ENCODE data around the gene ARHGEF17.
"Not testable (repeated sequence)": the region's sequence is repeated elsewhere in the genome, so short reads cannot be mapped to it uniquely, and the experiment has no call there.

ARHGEF17 gene

GRCh38 chr11:73308003-73308960, at the start of gene ARHGEF17:
Gene ARHGEF17, plus strand, starts transcription at chr11:73308276. Its CDS starts 363 bp downstream, at chr11:73308639.
- DNase-seq (ENCODE audit: low read depth in 2 of 2), result no peak

GRCh38 chr11:73259406-73260126, 48.5 kb upstream of the ARHGEF17 start:
- no peak for DNase-seq (ENCODE audit: low read depth in 2 of 2)

GRCh38 chr11:73260127-73260457, 48.0 kb upstream of the ARHGEF17 start:
- no peak for DNase-seq (ENCODE audit: low read depth in 2 of 2)

- no peak for DNase-seq (ENCODE audit: low read depth in 2 of 2)
Observed at GRCh38 chr11:73262851-73263495, 45.1 kb upstream of the ARHGEF17 start.

GRCh38 chr11:73263640-73264039, 44.4 kb upstream of the ARHGEF17 start:
- DNase-seq (ENCODE audit: low read depth in 2 of 2), result no peak

GRCh38 chr11:73265278-73265810, 42.7 kb upstream of the ARHGEF17 start:
- no peak for DNase-seq (ENCODE audit: low read depth in 2 of 2)

GRCh38 chr11:73265853-73266645, 42.0 kb upstream of the ARHGEF17 start:
- no peak for DNase-seq (ENCODE audit: low read depth in 2 of 2)

GRCh38 chr11:73266646-73267020, 41.4 kb upstream of the ARHGEF17 start:
- DNase-seq (ENCODE audit: low read depth in 2 of 2), result no peak

GRCh38 chr11:73267122-73267846, 40.8 kb upstream of the ARHGEF17 start:
- no peak for DNase-seq (ENCODE audit: low read depth in 2 of 2)

- DNase-seq (ENCODE audit: low read depth in 2 of 2), result no peak
Observed at GRCh38 chr11:73267906-73268540, 40.1 kb upstream of the ARHGEF17 start.

- DNase-seq (ENCODE audit: low read depth in 2 of 2), result no peak
Observed at GRCh38 chr11:73268671-73269271, 39.3 kb upstream of the ARHGEF17 start.

- DNase-seq (ENCODE audit: low read depth in 2 of 2), result no peak
Observed at GRCh38 chr11:73269459-73270015, 38.5 kb upstream of the ARHGEF17 start.

- no peak for DNase-seq (ENCODE audit: low read depth in 2 of 2)
Observed at GRCh38 chr11:73270016-73270854, 37.8 kb upstream of the ARHGEF17 start.

- no peak for DNase-seq (ENCODE audit: low read depth in 2 of 2)
Observed at GRCh38 chr11:73270855-73271477, 37.1 kb upstream of the ARHGEF17 start.

GRCh38 chr11:73271478-73271865, 36.6 kb upstream of the ARHGEF17 start:
- DNase-seq (ENCODE audit: low read depth in 2 of 2), result not testable (repeated sequence)

GRCh38 chr11:73271936-73272679, 36.0 kb upstream of the ARHGEF17 start, which contains the start of gene P2RY6:
Gene P2RY6, plus strand, starts transcription at chr11:73272338. Its CDS starts 24,181 bp downstream, at chr11:73296519.
- DNase-seq (ENCODE audit: low read depth in 2 of 2), result no peak

- DNase-seq (ENCODE audit: low read depth in 2 of 2), result no peak
Observed at GRCh38 chr11:73272680-73273038, 35.4 kb upstream of the ARHGEF17 start.
